HepG2 (cell line): ENCODE data around the gene RTBDN. TPM values are rescaled to one million over a fixed set of nuclear protein-coding genes. Genes with fewer than 3 reads are reported as not detected.

Experiments used
- BCL3 ChIP-seq: sonication (generic); formaldehyde crosslinking; IDR thresholded peaks from 2 replicates; pipeline ENCODE4 v1.5.1; 2020; ENCODE audit warnings: mild to moderate bottlenecking, missing genetic modification reagents, moderate library complexity
- E2F1 ChIP-seq: sonication (generic); formaldehyde crosslinking; IDR thresholded peaks from 2 replicates; pipeline ENCODE4 v1.5.0; 2020; ENCODE audit warnings: missing genetic modification reagents
- GATAD1 ChIP-seq: IDR thresholded peaks from 2 replicates; pipeline ENCODE4 v1.6.1; 2016; ENCODE audit warnings: missing genetic modification reagents, missing compliant biosample characterization
- MAZ ChIP-seq, 2 experiments: sonication (generic) in 1 of 2; formaldehyde crosslinking in 1 of 2; IDR thresholded peaks; 2 replicates each; pipeline versions ENCODE4 v1.5.0 to v1.6.1; 2012 to 2020; ENCODE audit warnings: low read depth in 2 of 2, mild to moderate bottlenecking in 2 of 2, borderline replicate concordance in 1 of 2, improper control_type of control experiment in 1 of 2, low read length in 1 of 2, missing genetic modification reagents in 1 of 2, moderate library complexity in 1 of 2
- PHF8 ChIP-seq: sonication (generic); formaldehyde crosslinking; IDR thresholded peaks from 2 replicates; pipeline ENCODE4 v1.5.0; 2020; ENCODE audit warnings: missing genetic modification reagents
- SMAD1 ChIP-seq: sonication (generic); formaldehyde crosslinking; IDR thresholded peaks from 2 replicates; pipeline ENCODE4 v1.4.0; 2020; ENCODE audit warnings: missing genetic modification reagents, low read depth, mild to moderate bottlenecking, borderline replicate concordance
- SRSF9 ChIP-seq: fragments of 200-400 bp; formaldehyde crosslinking; IDR thresholded peaks from 2 replicates; pipeline ENCODE4 v1.6.1; 2018; ENCODE audit warnings: borderline replicate concordance, mild to moderate bottlenecking, low read depth, low read length; ENCODE audit not compliant: insufficient read depth, poor library complexity, severe bottlenecking
- ZBTB26 ChIP-seq: IDR thresholded peaks from 2 replicates; pipeline ENCODE4 v1.6.1; 2016; ENCODE audit warnings: missing compliant biosample characterization, missing genetic modification reagents, borderline replicate concordance
- ZBTB7B ChIP-seq: sonication (generic); formaldehyde crosslinking; IDR thresholded peaks from 2 replicates; pipeline ENCODE4 v1.4.0; 2020; ENCODE audit warnings: missing genetic modification reagents
- ZFP36L1 ChIP-seq: sonication (generic); formaldehyde crosslinking; IDR thresholded peaks from 2 replicates; pipeline ENCODE4 v1.8.0; 2022; ENCODE audit warnings: mild to moderate bottlenecking, missing genetic modification reagents, moderate library complexity
- ZHX1 ChIP-seq: sonication (generic); formaldehyde crosslinking; IDR thresholded peaks from 2 replicates; pipeline ENCODE4 v1.8.1; 2022; ENCODE audit warnings: low read depth, mild to moderate bottlenecking, missing genetic modification reagents
- ZNF276 ChIP-seq: sonication (generic); formaldehyde crosslinking; IDR thresholded peaks from 2 replicates; pipeline ENCODE4 v1.4.0; 2020; ENCODE audit warnings: mild to moderate bottlenecking, low read depth, missing genetic modification reagents
- ZNF563 ChIP-seq: sonication (generic); formaldehyde crosslinking; IDR thresholded peaks from 2 replicates; pipeline ENCODE4 v1.8.0; 2022; ENCODE audit warnings: mild to moderate bottlenecking, moderate library complexity, missing genetic modification reagents
- ZNF704 ChIP-seq: sonication (generic); formaldehyde crosslinking; IDR thresholded peaks from 2 replicates; pipeline ENCODE4 v1.8.1; 2023; ENCODE audit warnings: mild to moderate bottlenecking, inconsistent platforms, moderate library complexity, missing genetic modification reagents, borderline replicate concordance
- ZNF800 ChIP-seq: sonication (generic); formaldehyde crosslinking; IDR thresholded peaks from 2 replicates; pipeline ENCODE4 v1.4.0; 2020; ENCODE audit warnings: missing genetic modification reagents
- polyA plus RNA-seq, 8 experiments: library from polyadenylated mRNA; depleted of rRNA in 3 of 8; stranded (reverse) in 7 of 8; unstranded in 1 of 8; fragments of >200 nt; fragmentation: Illumina TruSeq in 4 of 8; extraction: Trizol in 4 of 8; gene quantifications; 2 replicates each; pipeline versions ENCODE4 v1.2.1 to v1.2.3, GENCODE V29; 2011 to 2016; ENCODE audit warnings: low read depth in 4 of 8, missing spikeins in 1 of 8, mixed read lengths in 1 of 8; ENCODE audit not compliant: insufficient read depth in 1 of 8
- total RNA-seq, 5 experiments: library from RNA; depleted of rRNA; stranded (reverse); fragments of >200 nt; fragmentation: Illumina TruSeq; extraction: Trizol; gene quantifications; 2 replicates each; pipeline ENCODE4 v1.2.3, GENCODE V29; 2016; ENCODE audit warnings: low read depth in 1 of 5

The RTBDN gene
- total and polyA plus RNA-seq, 2 of the 13 experiments (the other 11 are each of a cell fraction or from before 2014, with no cell fraction given): 0.27 to 0.48 TPM

- TF ChIP-seq MAZ (IDR thresholded peaks at IDR 0.05; ENCODE audit: borderline replicate concordance, low read depth, low read length): peak; percentile 95
- TF ChIP-seq MAZ (CRISPR knock-in tag; IDR thresholded peaks at IDR 0.05; ENCODE audit: low read depth): peak; percentile 98
- peak; percentile 67; the same call in 1 of the 2 replicates for TF ChIP-seq ZBTB26 (CRISPR knock-in tag)
- TF ChIP-seq ZHX1 (CRISPR knock-in tag): no peak
- TF ChIP-seq SMAD1 (CRISPR knock-in tag): no peak
- peak; percentile 22; the same call in 1 of the 2 replicates for TF ChIP-seq ZNF276 (CRISPR knock-in tag)
- TF ChIP-seq ZNF563 (CRISPR knock-in tag): peak; percentile 57; the same call in 1 of the 2 replicates
- no peak for TF ChIP-seq SRSF9
- no peak for TF ChIP-seq ZNF704
- peak; percentile 87 for TF ChIP-seq ZBTB7B (CRISPR knock-in tag)
- peak; percentile 84 for TF ChIP-seq ZNF800 (CRISPR knock-in tag)
- TF ChIP-seq PHF8 (CRISPR knock-in tag): peak; percentile 70
- peak; percentile 83 for TF ChIP-seq GATAD1
- TF ChIP-seq ZFP36L1 (CRISPR knock-in tag): no peak
- no peak for TF ChIP-seq BCL3 (CRISPR knock-in tag)
- no peak for TF ChIP-seq E2F1 (CRISPR knock-in tag)
Observed at GRCh38 chr19:12791345-12792050, 42.9 kb downstream of the RTBDN start, which contains the start of gene JUNB (continued).
